Measurements from ENCODE around the gene TECTA.
"Not testable (repeated sequence)": the region's sequence is repeated elsewhere in the genome, so short reads cannot be mapped to it uniquely, and the experiment has no call there.

TECTA gene

DNA sequence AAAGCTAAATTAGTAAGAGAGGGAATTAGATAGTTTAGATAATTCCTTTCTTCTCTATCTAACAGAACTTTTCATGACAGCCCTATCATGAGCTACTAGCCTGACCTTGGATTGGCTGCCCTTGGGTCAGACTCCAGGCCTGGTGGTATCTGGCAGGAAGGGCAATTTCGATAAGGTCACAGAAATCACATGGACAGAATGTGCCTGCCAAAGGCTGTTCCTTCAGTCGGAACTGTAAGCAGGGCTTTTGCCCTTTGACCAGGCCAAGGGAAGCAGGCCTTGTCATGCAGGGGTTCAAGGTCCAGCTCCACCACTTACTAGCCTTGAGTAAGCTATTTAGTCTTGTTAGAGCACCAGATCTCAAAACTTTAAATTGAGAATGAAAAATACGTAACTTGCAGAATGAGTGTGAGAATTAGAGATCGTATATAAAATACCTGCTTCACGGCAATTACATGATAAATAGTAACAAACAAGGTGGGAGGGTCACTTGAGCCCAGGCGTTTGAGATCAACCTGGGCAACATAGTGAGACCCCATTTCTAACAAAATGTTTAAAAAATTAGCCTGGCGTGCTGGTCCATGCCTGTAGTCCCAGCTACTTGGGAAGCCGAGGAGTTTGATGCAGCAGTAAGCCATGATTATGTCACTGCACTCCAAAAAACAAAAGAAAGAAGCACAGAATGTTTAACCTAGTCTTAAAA, 130.7 kb downstream of the TECTA start:
- no peak for DNase-seq

DNA sequence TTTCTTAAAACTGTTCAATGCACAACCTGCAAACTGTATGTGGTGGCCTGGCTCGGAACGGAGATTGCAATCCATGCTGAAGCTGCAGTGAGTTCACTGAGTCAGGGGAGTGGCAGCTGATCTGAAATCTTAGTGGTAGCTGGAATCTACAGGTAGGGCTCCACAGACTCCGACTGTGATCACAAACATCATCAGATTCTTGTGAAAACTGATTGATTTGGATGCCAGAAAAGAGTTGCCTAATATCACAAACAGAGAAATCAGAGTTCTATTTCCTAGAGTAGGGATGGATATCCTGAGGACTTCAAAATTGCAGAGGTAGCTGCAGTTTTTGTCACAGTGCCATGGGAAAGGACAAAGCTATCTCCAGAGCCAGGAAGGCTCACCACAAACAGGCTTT, 134.0 kb downstream of the TECTA start:
- DNase-seq: no peak

DNA sequence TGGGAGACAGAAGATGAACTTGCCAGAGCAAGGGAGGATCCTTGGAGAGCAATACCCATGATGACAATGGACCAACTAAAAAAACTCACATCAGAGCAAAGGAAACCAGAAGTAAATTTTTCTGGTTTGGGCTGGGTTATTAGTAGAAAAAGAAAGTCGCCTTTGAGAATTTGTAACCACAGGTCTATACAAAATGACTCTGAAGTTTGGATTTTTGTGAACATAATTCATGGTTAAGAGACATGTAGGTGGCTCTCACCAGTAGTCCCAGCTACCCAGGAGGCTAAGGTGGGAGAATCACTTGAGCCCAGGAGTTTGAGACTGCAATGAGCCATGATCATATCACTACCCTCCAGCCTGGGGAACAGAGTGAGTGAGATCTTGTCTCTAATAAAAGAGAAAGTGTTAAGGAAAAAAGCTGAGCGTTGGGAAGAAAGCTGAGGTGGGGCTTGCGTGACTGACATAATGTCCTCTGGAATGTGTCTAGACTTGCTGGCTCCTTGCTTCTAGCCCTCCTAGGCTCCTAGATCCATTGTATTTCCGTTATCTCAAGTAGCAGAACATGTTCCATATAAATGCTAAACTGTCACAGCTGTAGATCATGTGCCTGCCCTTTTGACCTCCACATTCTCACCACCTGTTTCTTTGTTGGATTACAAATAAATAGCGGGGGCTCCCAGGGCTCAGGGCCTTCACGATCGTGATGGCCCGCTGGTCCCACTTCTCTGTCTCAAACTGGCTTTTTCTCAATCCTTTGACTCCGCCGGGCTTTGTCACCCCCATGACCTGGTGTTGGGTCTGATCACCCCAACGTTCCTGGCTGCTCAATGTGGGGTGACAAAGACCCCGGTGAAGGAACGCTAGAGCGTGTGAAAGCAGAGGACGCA, 135.3 kb downstream of the TECTA start:
- no peak for DNase-seq

DNA sequence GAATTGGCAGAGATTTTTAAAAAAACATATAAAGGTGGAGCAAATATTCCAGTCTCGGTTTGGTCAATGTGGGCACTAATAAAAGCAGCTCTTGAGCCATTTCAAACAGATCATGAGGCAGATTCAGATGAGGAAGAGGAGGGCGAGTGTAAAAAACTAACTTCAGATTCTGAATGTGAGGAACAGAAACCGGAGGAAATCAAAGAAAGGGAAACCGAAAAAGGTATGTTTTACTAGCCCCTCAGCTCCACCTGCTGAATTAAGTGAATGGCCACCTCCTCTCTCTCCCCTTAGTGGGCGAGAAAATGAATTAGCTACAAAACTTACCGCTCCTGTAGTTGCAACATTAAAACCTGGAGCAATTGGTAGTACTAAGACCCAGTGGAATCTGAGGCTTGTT, 136.2 kb downstream of the TECTA start:
- DNase-seq: peak; percentile 30

DNA sequence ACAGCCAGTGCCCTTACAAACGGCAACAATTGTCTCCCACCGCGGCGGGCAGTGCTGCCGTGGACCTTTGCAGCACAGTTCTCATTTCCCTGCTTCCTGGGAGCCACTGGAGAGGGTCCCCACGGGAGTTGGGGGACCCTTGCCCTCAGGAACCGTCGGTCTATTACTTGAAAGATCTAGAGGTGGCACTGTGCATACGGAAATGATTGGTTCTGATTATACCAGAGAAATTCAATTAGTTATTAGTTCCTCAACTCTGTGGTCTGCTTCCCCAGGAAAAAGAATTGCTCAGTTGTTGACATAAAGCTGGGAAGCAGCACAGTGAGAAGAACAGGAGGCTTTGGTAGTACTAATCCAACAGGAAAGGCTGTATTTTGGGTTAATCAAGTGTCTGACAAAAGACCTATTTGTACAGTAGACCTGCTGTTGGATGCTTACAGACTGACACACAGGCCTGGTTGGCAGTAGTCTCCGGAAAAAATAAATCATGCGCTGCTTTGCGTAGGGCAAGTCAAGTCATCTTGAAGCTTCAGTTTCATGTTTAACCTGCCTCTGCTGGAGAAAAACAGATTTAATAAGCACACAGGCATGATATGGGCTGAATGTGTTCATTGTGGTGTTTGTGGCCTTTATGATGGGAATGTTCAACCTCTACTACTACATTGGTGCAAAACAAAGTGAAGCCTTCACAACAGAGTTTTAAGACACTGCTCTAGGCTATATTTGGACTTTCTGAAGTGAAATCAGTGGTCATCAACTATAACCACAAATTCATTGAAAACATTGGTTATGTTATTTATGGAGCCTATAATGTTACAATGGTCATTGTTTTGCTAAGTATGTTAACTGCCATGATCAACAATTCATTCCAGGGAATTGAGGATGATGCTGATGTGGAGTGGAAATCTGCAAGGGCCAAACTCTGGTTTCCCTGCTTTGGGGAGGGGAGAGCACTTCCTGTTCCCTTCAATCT, 136.9 kb downstream of the TECTA start:
- no peak for DNase-seq

DNA sequence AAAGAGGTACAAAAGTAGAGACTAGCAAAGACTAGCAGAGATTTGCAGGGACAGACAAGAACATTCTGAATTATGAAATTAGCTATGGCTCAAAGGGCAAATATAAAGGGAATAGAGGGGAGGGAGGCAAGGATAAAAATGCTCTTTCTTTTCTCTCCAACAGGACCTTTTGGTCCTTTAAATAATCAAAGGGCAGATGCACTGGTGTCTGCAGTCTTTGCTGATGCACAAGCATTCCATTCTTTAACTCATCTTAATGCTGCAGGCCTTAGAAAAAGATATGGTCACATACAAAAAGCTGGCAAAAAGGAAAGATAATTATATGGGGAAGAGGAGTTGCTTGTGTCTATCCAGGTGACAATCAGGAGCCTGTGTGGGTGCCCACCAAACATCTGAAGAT, 137.9 kb downstream of the TECTA start:
- no peak for DNase-seq

DNA sequence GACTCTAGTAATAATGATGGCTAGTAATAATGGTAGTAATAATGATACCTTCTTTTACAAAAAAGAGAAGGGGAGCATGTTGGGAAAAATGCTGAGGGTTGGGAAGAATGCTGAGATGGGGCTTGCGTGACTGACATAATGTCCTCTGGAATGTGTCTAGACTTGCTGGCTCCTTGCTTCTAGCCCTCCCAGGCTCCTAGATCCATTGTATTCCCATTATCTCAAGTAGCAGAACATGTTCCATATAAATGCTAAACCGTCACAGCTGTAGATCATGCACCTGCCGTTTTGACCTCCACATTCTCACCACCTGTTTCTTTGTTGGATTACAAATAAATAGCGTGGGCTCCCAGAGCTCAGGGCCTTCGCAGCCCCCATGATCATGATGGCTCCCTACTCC, 139.0 kb downstream of the TECTA start:
- DNase-seq: not testable (repeated sequence)

DNA sequence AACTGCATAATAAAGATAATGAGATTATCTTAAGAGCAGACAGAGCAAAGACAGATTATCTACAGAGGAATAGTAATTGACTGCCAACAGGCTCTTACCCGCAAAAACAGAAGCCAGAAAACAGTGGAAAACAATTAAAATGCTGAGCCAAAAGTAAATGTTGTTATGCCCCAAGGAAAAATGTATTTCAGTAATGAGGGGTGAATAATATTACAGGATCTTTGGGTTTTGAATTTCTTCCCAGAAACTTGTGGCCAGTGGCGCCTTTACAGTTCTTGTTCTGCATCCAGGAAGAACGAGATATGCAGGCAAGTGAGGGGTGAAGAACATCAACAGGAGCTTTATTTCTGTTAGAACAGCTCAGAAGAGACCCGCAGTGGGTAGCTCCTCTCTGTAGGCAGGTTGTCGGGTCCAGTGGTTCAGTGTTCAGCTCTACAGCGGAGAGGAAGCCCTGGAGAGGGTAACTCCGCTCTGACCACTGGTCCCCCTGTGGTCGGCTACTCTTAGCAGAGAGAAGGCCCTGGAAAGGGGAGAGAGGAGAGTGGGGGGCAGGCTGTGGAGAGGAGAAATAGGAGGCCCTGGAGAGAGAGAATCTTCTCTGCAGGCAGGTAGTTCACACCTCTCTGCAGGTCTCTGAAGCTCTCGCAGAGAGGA, 139.7 kb downstream of the TECTA start:
- no peak for DNase-seq
